Mammary epithelial cell (primary cell): ENCODE measurements around the gene RELCH.

Experiments used
- EZH2 ChIP-seq: IDR thresholded peaks from 2 replicates; pipeline ENCODE4 v1.6.1; 2012; ENCODE audit warnings: low read length, inconsistent platforms, borderline replicate concordance
- TF ChIP-seq, protein P1 (sequence below), 2 donors: IDR thresholded peaks in 1 of 2; conservative IDR thresholded peaks in 1 of 2; 2 replicates each; pipeline ENCODE4 v1.5.1; 2011 to 2012; ENCODE audit warnings: inconsistent platforms in 2 of 2, low read length in 2 of 2, mild to moderate bottlenecking in 2 of 2, control low read depth in 1 of 2, low read depth in 1 of 2; ENCODE audit not compliant: insufficient read depth in 1 of 2; ENCODE audit errors: extremely low read depth in 1 of 2

DNA sequence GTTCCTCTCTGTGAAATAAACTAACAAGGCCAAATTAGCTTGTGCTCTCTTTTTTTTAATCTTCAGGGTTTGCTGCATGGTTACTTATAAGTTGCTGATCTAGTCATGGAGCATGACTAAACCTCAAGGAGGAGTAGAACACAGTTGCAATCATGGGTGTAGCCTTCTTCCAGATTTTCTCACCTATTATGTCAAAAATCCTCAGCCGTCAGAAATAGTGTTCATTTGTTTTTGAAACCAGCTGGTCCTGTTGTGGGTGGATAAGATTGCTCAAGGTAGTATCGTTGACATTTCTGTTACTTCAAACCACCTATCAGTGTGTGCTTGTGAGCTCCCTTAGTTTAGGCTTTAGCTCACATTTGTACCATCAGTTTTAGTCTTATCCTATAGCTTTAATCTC lies 11.2 kb downstream of the RELCH start:
- TF ChIP-seq, protein P1, sequence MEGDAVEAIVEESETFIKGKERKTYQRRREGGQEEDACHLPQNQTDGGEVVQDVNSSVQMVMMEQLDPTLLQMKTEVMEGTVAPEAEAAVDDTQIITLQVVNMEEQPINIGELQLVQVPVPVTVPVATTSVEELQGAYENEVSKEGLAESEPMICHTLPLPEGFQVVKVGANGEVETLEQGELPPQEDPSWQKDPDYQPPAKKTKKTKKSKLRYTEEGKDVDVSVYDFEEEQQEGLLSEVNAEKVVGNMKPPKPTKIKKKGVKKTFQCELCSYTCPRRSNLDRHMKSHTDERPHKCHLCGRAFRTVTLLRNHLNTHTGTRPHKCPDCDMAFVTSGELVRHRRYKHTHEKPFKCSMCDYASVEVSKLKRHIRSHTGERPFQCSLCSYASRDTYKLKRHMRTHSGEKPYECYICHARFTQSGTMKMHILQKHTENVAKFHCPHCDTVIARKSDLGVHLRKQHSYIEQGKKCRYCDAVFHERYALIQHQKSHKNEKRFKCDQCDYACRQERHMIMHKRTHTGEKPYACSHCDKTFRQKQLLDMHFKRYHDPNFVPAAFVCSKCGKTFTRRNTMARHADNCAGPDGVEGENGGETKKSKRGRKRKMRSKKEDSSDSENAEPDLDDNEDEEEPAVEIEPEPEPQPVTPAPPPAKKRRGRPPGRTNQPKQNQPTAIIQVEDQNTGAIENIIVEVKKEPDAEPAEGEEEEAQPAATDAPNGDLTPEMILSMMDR (conservative IDR thresholded peaks at IDR 0.05 in 1 of 2, IDR thresholded peaks at IDR 0.05 in 1 of 2; ENCODE audit: extremely low read depth in 1 of 2, insufficient read depth in 1 of 2, low read depth in 1 of 2, low read length in 2 of 2), result no peak
- no peak for TF ChIP-seq EZH2
